Central memory CD8-positive, alpha-beta T cell (primary cell): ENCODE measurements around the gene LRIG3.
"Not testable (repeated sequence)": the region's sequence is repeated elsewhere in the genome, so short reads cannot be mapped to it uniquely, and the experiment has no call there.

ENCODE experiments used
- ATAC-seq: fragments of 150-1000 bp; cut with Tn5 transposase; replicated peaks from 2 replicates; pipeline ENCODE4 v1.10.0; 2022; ENCODE audit warnings: mild to moderate bottlenecking, moderate FRiP score, moderate number of reproducible peaks; ENCODE audit not compliant: poor library complexity, severe bottlenecking; ENCODE audit errors: extremely low read depth
- DNase-seq, 2 donors: peaks; one replicate each; pipeline ENCODE4 v3.0.0; 2021; ENCODE audit warnings: low spot score in 2 of 2
- H3K27ac Mint-ChIP-seq: one replicate; pipeline ENCODE4 v1.8.0; 2022; ENCODE audit warnings: low read depth, mild to moderate bottlenecking, moderate library complexity, mixed read lengths
- H3K27me3 Mint-ChIP-seq: one replicate; pipeline ENCODE4 v1.8.0; 2022; ENCODE audit warnings: mixed read lengths
- H3K36me3 Mint-ChIP-seq: one replicate; pipeline ENCODE4 v1.8.0; 2022; ENCODE audit warnings: mild to moderate bottlenecking, moderate library complexity, mixed read lengths; ENCODE audit not compliant: insufficient read depth
- H3K4me1 Mint-ChIP-seq: one replicate; pipeline ENCODE4 v1.8.0; 2022; ENCODE audit warnings: mixed read lengths
- H3K4me3 Mint-ChIP-seq: one replicate; pipeline ENCODE4 v1.8.0; 2022; ENCODE audit warnings: mild to moderate bottlenecking, moderate library complexity, mixed read lengths
- H3K9me3 Mint-ChIP-seq: one replicate; pipeline ENCODE4 v1.8.0; 2022; ENCODE audit warnings: mixed read lengths

Gene LRIG3

DNA sequence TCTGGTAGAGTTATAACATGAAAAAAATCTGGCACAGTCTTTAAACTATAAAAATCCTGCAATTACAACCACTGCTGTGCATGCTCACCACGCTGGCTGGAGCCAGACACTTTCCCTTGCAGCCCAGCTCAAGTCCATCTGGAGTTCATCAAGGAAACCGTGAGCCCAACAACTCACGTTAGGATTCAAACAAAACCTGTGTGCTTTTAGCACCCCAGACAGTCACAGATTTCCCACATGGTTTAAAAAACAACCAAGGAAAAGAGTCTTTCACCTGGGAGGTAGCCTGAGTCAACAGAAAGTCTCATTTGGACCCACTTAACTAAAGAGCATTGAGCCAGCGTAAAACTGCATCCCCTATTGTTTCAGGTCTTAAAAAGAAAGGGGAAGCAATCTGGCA lies 4.7 kb downstream of the LRIG3 start:
- H3K4me3 Mint-ChIP-seq, result no peak overlapping the region

DNA sequence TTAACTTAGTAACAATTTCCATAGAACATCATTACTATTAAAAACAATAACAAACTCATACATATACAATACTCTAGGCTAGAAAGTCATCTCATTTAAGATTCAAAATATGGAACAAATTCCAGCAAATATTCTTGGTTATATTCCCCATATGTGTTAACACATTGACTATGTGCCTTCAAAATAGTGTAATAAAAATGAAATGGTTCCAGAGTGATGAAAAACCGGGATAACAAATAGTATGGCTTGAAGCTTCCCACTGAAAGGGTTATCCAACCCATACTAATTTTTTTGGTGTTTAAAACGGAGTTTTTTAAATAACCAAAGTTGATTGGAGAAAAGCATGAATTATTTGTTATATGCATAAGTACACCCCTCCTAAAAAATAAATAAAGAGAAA lies 5.3 kb downstream of the LRIG3 start:
- ATAC-seq, result no peak
- Mint-ChIP-seq H3K27ac (no peak overlapping the region), H3K36me3 (no peaks in the 10 kb centered on the region), H3K27me3 (no peaks in the 10 kb centered on the region), H3K9me3 (peaks cover 5% of the 10 kb centered on the region), H3K4me1 (no peaks in the 10 kb centered on the region), H3K4me3 (no peak overlapping the region)
- DNase-seq, result no peak

More for the DNA sequence above, 4.7 kb downstream of the LRIG3 start:
- peaks cover 5% of the 10 kb centered on the region for H3K9me3 Mint-ChIP-seq
- no peak for DNase-seq
- H3K4me1 Mint-ChIP-seq, result no peaks in the 10 kb centered on the region
- ATAC-seq, result no peak
- no peaks in the 10 kb centered on the region for H3K27me3 Mint-ChIP-seq
- no peaks in the 10 kb centered on the region for H3K36me3 Mint-ChIP-seq
- no peak overlapping the region for H3K27ac Mint-ChIP-seq

DNA sequence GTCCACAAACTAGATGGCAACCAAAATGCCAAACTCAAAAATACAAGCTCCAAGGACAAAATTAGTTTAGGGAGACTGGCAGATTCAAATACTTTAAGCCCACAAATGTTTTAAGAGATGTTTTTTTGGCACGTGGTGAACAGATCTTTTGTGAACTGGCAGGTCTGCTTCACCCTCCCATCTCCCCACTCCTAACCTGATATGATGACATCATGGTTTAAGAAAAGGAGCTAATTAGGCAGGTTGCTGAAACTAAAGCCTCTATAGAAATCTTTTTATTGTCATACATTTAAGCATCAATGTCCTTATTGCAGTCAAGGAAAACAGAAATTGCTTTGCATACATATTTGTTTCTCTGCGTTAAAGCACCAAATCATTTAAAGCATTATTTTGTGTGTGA lies 5.8 kb downstream of the LRIG3 start:
- H3K9me3 Mint-ChIP-seq, result peaks cover 6% of the 10 kb centered on the region
- H3K36me3 Mint-ChIP-seq, result no peaks in the 10 kb centered on the region
- ATAC-seq (no peak), DNase-seq (no peak)
- no peak overlapping the region for H3K27ac Mint-ChIP-seq
- no peak overlapping the region for H3K4me3 Mint-ChIP-seq
- no peaks in the 10 kb centered on the region for H3K4me1 Mint-ChIP-seq
- no peaks in the 10 kb centered on the region for H3K27me3 Mint-ChIP-seq

DNA sequence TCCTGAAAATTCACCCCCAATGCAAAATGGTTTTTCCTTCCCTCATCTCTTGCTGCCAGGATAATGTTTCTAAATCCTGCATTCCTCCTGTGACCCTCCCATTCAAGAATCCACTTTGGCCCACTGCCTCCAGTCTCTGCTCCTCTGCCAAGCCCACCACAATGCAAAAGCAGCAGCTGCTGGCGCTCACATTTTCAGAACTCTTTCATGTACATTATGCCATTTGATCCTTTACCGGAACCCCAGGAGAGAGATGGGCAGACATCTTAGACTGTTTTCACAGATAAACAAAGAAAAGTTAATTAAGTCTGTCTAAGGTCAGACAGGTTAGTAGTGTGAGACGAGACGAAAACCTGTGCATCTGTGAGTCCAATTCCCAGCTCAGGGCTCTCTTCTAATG lies 12.9 kb downstream of the LRIG3 start:
- H3K4me1 Mint-ChIP-seq, result no peaks in the 10 kb centered on the region
- ATAC-seq, result no peak
- peaks cover 20% of the 10 kb centered on the region for H3K9me3 Mint-ChIP-seq
- no peaks in the 10 kb centered on the region for H3K27me3 Mint-ChIP-seq
- no peak for DNase-seq
- H3K36me3 Mint-ChIP-seq, result no peaks in the 10 kb centered on the region
- H3K27ac Mint-ChIP-seq, result no peak overlapping the region
- H3K4me3 Mint-ChIP-seq, result no peak overlapping the region

DNA sequence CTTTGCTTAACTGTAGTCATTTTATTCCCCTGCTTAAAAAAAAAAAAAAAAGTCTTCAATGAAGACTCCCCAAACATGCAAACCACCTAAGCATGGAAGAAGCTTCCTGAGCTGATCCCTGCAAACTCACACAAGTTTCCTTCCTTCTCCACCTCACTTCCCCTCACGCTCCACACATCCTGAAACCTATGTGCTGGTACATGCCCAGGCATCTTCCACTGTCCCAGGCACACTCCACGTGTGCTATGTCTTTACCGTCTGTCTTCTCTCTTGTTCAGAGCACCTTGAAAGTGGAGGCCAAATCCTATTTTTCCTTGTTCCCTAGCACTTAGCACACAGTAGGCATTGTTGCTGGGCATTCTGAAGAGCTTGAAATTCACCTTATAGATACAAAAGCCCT lies 13.4 kb downstream of the LRIG3 start:
- no peaks in the 10 kb centered on the region for H3K36me3 Mint-ChIP-seq
- ATAC-seq (no peak), DNase-seq (no peak)
- H3K4me3 Mint-ChIP-seq, result no peak overlapping the region
- no peaks in the 10 kb centered on the region for H3K4me1 Mint-ChIP-seq
- H3K27me3 Mint-ChIP-seq, result no peaks in the 10 kb centered on the region
- H3K9me3 Mint-ChIP-seq, result peaks cover 19% of the 10 kb centered on the region
- no peak overlapping the region for H3K27ac Mint-ChIP-seq

DNA sequence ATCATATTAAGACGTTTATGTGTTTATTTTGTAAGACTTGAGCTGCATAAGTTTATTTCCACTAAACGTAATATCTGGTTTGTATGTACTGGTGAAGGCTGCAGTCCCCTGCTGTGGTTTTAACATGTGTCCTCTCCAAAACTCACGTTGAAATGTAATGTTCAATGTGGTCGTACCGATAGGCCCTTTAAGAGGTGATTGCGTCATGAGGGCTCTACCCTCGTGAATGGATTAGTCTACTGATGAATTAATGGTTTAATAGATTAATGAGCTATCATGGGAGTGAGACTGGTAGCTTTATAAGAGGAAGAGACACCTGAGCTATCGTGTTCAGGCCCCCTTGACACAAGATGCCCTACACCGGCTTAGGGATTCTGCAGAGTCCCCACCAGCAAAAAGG lies 14.9 kb downstream of the LRIG3 start:
- Mint-ChIP-seq H3K4me3 (no peak overlapping the region), H3K27me3 (no peaks in the 10 kb centered on the region), H3K36me3 (no peaks in the 10 kb centered on the region), H3K9me3 (peaks cover 19% of the 10 kb centered on the region), H3K4me1 (no peaks in the 10 kb centered on the region), H3K27ac (no peak overlapping the region)
- ATAC-seq (no peak), DNase-seq (no peak)

DNA sequence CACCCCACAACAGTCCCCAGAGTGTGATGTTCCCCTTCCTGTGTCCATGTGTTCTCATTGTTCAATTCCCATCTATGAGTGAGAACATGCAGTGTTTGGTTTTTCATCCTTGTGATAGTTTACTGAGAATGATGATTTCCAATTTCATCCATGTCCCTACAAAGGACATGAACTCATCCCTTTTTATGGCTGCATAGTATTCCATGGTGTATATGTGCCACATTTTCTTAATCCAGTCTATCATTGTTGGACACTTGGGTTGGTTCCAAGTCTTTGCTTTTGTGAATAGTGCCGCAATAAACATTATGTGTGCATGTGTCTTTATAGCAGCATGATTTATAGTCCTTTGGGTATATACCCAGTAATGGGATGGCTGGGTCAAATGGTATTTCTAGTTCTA lies 17.6 kb downstream of the LRIG3 start:
- ATAC-seq, H3K27ac Mint-ChIP-seq, H3K4me3 Mint-ChIP-seq, H3K4me1 Mint-ChIP-seq, H3K27me3 Mint-ChIP-seq, DNase-seq, H3K36me3 Mint-ChIP-seq: not testable (repeated sequence)
- peaks cover 13% of the 10 kb centered on the region for H3K9me3 Mint-ChIP-seq

DNA sequence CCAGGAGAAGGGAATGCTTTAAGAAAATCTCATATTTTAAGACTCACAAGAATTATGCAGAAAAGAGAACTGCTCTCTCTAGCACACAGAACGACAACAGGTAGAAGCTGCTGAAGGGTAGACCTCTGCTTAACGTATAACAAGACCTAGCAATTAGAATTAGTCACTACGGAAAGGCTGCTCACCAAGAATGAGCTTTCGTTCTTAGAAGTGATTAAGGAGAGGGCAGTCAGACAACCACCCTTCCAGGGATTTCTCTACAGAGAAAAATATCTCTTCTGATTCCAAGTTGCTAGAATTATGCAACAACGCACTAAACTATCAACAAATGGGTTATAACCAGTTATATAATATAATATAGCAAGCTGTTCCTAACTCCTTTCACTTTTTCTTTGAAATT lies 18.6 kb downstream of the LRIG3 start:
- Mint-ChIP-seq H3K9me3 (peaks cover 6% of the 10 kb centered on the region), H3K36me3 (no peaks in the 10 kb centered on the region), H3K27me3 (no peaks in the 10 kb centered on the region), H3K4me1 (no peaks in the 10 kb centered on the region), H3K27ac (no peak overlapping the region), H3K4me3 (no peak overlapping the region)
- ATAC-seq, result no peak
- no peak for DNase-seq

DNA sequence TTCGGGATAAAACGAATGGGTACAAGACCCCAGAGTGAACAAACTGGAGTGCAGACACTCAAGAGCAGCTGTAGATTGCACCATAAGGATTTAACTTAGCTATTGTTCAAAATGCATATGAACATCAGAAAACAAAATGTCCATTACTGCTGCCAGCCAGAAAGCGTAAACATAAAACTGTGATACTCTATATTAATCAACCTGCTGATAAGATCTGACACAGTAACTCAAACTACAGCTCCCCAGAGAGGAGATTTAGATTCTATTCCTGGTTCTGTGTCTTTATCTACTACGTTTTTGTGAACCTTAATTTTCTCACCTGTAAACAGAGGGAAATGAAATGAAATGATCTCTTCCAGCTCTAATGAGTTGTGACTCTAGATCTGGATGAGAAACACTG lies 22.3 kb downstream of the LRIG3 start:
- Mint-ChIP-seq H3K36me3 (no peaks in the 10 kb centered on the region), H3K27me3 (no peaks in the 10 kb centered on the region), H3K9me3 (peaks cover 13% of the 10 kb centered on the region), H3K4me1 (no peaks in the 10 kb centered on the region), H3K4me3 (no peak overlapping the region), H3K27ac (no peak overlapping the region)
- DNase-seq (no peak), ATAC-seq (no peak)

DNA sequence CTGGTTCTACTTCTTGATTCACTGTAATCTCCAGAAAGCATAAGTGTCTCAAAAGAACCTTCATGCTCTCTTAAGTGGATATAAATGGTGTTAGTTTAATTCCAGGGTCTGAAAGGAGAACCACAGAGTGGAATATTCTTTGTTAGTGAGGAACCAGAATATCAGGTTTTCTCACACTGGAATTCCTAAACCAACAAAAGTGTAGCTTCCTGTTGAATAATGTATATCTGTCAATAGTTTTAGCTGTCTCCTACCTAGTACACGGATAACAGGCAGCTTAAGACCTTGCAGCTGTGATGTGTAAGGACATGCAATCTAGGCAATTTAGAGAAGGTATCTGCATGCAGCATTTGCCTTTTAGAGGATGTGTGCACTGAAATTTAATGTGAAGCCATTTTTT lies 24.0 kb downstream of the LRIG3 start:
- no peak overlapping the region for H3K27ac Mint-ChIP-seq

DNA sequence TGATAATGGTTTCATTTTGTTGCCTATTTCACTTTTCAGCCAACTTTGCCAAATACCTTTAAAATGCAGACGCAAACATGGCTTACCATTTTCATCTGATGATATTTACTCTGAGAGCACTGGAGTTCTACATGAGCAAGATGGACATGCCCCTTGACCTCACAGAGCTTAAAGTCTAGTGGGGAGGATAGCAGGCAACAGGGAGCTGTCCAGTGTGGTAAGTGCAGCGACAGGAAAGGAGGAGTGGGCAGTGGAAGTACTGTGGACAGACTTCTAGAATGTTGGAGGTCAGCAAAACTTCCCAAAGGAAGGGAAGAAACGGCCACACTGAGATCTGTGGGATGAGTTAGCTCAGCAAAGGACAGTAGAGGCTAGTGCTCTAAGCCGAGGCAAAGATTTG lies 25.3 kb downstream of the LRIG3 start:
- Mint-ChIP-seq H3K27ac (no peak overlapping the region), H3K4me1 (no peaks in the 10 kb centered on the region), H3K9me3 (peaks cover 19% of the 10 kb centered on the region), H3K4me3 (no peak overlapping the region), H3K27me3 (no peaks in the 10 kb centered on the region), H3K36me3 (no peaks in the 10 kb centered on the region)
- no peak for DNase-seq
- ATAC-seq, result no peak

More for the DNA sequence above, 24.0 kb downstream of the LRIG3 start:
- Mint-ChIP-seq H3K4me3 (no peak overlapping the region), H3K4me1 (no peaks in the 10 kb centered on the region), H3K36me3 (no peaks in the 10 kb centered on the region), H3K9me3 (peaks cover 16% of the 10 kb centered on the region), H3K27me3 (no peaks in the 10 kb centered on the region)
- DNase-seq (no peak), ATAC-seq (no peak)

DNA sequence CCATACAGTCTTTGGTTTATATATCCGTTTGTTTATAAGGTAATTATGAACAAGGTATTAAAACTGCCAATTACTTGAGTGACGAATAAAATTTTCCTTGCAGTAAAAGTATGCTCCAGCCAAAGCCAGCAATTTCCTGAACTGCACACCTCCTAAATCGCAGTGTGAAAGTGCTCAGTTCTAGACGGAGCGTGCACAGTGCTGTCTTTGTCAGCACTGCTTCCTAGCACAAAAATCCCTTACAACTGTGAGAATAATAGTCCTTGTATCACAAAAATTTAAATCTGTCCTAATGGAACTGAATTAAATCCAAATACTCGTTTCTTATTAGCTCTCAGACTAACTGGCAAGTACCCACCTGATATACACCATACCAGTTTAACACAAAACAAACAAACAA lies 26.3 kb downstream of the LRIG3 start:
- H3K9me3 Mint-ChIP-seq, result peaks cover 19% of the 10 kb centered on the region
- no peak overlapping the region for H3K27ac Mint-ChIP-seq
- H3K4me1 Mint-ChIP-seq, result no peaks in the 10 kb centered on the region
- H3K27me3 Mint-ChIP-seq, result no peaks in the 10 kb centered on the region
- H3K4me3 Mint-ChIP-seq, result no peak overlapping the region
- DNase-seq, result no peak
- no peaks in the 10 kb centered on the region for H3K36me3 Mint-ChIP-seq
- no peak for ATAC-seq

DNA sequence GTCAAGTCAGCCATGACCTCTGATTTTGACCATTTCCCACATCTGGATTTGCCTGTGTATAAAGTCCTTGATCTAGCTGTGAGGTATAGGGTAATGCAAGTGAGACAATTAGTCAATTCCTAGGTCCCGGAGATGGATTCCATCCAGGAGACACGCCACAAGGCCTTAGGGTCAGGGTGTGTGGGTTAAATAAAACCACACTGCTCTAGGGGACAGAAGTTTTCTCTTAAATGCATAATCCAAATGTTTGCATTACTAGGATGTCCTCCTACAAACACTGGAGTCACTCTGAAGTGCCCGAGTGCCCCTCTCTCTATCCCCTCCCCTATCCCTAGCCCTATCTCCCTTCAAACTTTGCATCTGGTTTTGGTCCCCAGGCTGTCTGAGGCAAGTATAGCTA lies 26.8 kb downstream of the LRIG3 start:
- Mint-ChIP-seq H3K36me3 (no peaks in the 10 kb centered on the region), H3K9me3 (peaks cover 19% of the 10 kb centered on the region), H3K27me3 (no peaks in the 10 kb centered on the region), H3K27ac (no peak overlapping the region), H3K4me1 (no peaks in the 10 kb centered on the region), H3K4me3 (no peak overlapping the region)
- ATAC-seq, result no peak
- DNase-seq, result no peak

DNA sequence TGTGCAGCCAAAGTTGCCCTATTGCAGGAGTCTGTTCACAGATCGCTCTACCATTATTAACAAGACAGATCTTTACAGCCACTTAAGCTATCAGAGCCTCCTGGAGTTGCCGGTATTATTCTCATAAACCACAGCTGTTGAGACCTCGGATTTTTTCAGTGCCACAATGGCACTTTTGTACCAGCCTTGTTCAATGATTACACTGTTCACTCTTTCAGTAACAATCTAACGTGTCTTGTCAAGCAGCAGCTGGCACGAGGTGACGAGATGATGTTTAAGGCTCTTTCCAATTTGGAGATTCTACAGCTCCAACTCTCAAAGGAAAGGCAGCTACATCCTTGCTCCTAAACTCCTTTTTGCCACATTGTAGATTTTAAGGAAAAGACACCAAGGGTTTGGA lies 30.7 kb downstream of the LRIG3 start:
- DNase-seq (no peak), ATAC-seq (no peak)
- H3K27ac Mint-ChIP-seq, result no peak overlapping the region
- no peaks in the 10 kb centered on the region for H3K4me1 Mint-ChIP-seq
- no peaks in the 10 kb centered on the region for H3K27me3 Mint-ChIP-seq
- peaks cover 6% of the 10 kb centered on the region for H3K9me3 Mint-ChIP-seq
- no peak overlapping the region for H3K4me3 Mint-ChIP-seq
- no peaks in the 10 kb centered on the region for H3K36me3 Mint-ChIP-seq
